CD1c-positive myeloid dendritic cell (primary cell): ENCODE results near the gene ZNF200.
"Not testable (repeated sequence)": the region's sequence is repeated elsewhere in the genome, so short reads cannot be mapped to it uniquely, and the experiment has no call there.

ENCODE experiments used
- DNase-seq: peaks from one replicate; pipeline ENCODE4 v3.0.0-alpha.2; 2016; ENCODE audit errors: extremely low spot score

ZNF200 gene, protein sequence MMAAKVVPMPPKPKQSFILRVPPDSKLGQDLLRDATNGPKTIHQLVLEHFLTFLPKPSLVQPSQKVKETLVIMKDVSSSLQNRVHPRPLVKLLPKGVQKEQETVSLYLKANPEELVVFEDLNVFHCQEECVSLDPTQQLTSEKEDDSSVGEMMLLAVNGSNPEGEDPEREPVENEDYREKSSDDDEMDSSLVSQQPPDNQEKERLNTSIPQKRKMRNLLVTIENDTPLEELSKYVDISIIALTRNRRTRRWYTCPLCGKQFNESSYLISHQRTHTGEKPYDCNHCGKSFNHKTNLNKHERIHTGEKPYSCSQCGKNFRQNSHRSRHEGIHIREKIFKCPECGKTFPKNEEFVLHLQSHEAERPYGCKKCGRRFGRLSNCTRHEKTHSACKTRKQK

DNA sequence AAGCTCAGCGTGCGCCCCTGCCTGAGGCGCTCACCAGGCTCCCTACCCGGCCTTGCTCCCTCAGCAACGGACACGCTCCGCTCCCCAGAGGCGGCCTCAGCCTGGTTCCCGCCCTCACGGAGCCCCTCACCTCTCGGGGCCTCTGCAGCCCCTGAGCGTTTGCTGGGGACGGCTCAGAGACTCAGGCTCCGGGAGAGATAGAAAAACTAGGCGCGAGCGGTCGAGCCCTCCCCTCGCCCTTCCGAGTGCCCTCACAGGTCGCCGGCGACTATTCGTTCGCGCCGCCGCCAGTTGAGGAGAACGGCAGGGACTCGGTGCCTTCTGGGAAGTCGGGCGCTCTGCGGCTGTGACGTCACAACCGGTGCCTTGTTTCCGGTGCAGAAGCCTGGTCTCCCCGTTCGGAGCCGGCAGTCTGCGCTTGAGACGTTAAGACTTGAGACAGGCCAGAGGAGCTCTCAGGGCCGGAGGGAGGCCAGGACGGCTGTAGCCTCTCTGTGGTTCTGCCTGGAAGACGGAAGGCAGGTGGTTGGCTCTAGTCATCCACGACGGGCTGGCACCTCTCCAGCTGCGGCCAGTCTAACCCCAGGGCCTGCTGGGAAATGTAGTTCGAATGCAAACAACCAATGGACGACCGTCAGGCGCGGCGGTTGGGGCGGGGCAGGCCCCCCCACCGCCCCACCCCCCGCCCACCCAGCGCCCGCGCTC lies at the start of gene ZNF200:
TSS of gene ZNF200 (minus strand) at position 302 of the 705 bp plus-strand sequence. CDS start 1,403 bp downstream, outside the sequence.
- DNase-seq, result peak; percentile 96

DNA sequence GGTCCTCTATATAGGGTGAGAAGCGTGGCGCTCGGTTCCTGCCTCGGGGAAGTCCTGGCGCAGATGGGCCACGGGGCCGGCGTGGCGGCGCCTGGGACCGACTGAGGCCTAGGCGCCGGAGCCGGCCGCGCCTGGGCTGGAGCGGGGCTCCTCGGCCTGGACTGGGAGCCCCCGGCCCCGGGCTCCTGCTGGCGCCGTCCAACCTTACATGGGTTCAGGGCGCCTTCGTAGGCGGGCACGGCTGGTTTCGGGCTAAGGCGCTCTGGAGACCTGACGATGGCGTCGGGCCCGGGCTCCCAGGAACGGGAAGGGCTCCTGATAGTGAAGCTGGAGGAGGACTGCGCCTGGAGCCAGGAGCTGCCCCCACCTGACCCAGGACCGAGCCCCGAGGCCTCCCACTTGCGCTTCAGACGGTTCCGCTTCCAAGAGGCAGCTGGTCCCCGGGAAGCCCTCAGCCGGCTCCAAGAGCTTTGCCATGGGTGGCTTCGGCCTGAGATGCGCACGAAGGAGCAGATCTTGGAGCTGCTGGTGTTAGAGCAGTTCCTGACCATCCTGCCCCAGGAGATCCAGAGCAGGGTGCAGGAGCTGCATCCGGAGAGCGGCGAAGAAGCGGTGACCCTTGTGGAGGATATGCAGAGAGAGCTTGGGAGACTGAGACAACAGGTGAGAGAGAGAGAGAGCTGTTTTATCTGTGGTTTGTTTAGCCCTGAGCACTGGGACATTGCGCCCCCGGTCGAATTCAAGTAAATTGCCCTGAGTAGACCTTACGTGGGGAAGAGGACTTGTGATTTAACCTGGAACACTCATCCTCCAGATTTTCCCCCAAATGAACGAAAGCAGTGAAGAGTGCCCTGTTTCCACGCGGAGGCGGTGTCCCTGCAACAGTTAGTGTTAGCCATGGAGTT lies 48.8 kb upstream of the ZNF200 start:
- peak; percentile 51 for DNase-seq

DNA sequence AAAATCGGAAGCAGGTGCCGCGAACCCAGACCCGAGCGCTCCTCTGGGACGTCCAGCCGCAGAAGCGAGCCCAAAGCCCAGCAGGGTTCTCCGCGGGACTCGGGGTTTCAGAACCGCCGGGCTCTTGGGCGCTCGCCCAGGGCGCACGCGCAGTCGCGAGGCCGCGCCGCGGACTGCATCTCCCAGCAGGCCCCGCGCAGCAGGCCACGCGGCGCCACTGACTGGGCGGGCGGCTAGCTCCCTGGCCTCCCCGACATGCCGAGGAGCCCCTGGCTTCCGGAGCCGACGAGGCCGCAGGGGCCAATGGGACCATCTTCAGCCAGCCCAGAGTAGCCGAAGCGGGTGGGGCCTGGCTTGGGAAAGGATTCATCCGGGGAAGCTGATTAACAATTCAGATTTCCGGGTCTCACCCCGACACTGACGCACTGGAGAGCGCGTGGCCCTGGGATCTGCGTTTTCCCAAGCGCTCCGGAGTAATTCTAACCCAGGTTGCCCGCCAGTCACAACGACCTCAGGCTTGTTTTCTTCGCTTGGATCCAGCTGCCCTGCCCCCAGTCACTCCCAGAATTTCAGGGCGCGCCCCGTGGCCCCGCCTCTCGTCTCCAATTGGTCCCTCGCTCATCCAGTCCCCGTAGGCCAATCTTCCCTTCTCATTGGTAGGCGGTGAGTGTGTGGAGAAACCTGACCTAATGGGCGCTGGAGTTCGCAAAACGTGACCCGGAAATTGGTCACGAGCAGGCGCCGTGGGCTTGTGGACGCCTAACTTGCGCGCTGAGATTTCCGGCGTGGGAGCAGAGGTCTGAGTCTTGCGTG lies 48.0 kb upstream of the ZNF200 start, which contains the start of gene ZNF263:
TSS of gene ZNF263 (plus strand) at position 762 of the 813 bp plus-strand sequence. CDS start 328 bp downstream, outside the sequence.
- peak; percentile 98 for DNase-seq

DNA sequence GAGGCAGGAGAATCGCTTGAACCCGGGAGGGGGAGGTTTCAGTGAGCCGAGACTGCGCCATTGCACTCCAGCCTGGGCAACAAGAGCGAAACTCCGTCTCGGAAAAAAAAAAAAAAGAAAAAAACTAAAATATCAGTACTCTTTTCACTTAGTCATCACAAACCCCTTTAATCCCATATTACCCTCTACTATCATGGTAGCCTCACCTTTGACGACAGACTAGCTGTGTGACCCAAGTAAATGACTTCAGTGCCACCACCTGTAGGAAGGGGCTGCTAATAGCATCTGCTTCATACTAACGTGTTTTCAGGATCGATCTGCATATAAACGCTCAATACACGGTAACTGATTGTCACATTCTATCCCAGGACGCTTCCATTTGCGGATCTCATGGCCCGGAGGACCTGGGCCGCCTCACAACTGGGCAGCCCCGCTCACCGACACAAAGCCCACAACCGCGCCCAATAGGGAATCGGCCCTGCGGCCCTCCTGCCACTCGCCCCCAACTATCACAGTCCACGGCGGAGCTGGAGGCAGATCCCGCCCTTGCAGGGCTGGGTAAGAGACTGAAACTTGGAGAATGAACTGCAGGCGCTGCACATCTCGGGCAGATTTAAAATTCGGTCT lies 47.3 kb upstream of the ZNF200 start:
- no peak for DNase-seq

DNA sequence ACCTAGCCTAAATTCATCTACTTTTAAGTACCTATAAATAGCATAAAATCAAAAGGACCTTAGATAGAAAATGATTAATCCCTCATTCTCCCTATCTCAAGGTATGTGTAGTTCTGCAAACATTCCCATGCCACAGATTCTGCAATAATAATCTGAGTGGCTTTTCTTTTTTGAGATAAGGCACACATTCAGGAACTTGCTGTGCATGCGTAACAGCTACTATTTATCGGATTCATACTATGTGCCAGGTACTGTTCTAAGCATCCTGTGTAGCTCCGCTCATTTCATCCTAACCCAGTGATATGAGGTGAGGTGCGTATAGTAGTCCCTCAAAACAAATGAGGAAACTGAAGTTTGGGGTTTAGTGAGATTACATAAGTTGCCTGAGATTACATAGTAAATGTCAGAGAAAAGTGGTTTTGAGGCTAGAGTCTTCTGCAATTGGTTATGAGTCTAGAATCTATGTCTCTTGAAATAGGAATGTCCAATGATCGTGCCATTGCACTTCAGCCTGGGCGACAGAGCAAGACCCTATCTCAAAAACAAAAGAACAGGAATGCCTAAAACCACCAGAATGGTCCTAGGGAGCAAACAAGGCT lies 46.4 kb upstream of the ZNF200 start:
- DNase-seq, result no peak

DNA sequence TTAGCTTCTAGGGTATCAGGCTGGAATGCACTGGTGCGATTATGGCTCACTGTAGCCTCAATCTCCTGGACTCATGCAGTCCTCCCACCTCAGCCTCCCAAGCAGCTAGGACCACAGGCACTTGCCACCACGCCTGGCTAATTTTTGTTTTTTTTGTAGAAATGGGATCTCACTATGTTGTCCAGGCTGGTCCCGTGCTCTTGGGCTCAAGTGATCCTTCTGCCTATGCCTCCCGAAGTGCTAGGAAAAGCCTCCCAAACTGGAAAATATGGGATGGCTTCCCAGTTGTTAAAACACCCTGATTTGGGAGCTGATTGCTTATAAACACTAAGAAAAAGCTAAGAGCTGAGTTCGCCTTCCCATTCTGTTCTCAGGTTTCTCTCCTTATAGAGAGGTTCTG lies 41.7 kb upstream of the ZNF200 start:
- DNase-seq, result no peak

DNA sequence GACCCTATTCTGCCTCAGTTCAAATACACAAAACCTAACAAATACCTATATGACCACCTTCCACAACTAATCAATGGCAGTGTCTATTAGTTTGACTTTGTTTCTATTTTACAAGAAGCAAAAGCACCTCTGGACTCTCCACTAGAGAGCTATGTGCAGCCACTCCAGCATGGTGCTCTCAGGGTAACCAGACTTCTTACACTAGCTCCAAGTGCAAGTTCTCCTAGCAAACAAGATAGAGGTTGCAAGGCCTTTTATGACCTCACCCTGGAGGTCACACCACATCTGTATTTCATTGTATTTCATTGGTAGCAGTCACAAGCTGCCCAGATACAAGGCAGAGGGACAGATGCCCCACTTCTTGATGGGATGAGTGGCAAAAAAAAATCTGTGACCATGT lies 40.0 kb upstream of the ZNF200 start:
- DNase-seq, result no peak

DNA sequence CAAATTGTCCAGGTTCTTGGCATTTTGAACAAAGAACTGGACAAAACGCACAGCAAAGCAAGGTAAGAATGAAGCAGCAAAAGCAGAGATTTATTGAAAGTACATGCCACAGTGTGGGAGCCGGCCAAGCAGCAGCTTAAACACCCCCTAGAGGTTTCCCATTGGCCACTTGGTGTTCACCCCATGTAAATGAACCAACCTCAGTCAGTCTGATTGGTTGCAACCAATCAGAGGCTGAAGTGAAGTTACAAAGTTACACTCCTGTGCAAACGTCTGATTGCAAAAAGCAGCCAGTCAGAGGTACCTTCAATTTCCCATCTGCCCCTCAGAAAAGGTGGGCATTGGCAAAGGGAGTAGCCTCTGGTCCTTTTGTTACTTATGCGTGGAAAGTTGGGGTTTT lies 39.5 kb upstream of the ZNF200 start:
- no peak for DNase-seq

DNA sequence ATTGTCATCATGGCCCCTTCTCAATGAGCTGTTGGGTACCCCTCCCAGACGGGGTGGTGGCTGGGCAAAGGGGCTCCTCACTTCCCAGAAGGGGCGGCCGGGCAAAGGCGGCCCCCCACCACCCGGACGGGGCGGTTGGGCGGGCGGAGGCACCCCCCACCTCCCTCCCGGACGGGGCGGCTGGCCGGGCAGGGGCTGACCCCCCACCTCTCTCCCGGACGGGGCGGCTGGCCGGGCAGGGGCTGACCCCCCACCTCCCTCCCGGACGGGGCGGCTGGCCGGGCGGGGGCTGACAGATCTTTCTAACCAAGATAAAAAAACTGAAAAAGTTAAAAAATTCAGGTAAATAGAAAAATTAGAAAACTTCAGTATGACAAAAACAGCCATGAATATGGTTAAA lies 36.3 kb upstream of the ZNF200 start:
- not testable (repeated sequence) for DNase-seq

DNA sequence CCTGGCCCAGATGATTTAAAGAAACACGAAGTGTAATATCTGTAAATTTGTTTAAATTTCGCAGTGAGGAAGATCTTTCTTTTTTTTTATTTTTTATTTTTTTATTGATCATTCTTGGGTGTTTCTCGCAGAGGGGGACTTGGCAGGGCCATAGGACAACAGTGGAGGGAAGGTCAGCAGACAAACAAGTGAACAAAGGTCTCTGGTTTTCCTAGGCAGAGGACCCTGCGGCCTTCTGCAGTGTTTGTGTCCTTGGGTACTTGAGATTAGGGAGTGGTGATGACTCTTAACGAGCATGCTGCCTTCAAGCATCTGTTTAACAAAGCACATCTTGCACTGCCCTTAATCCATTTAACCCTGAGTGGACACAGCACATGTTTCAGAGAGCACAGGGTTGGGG lies 35.8 kb upstream of the ZNF200 start:
- DNase-seq, result not testable (repeated sequence)

DNA sequence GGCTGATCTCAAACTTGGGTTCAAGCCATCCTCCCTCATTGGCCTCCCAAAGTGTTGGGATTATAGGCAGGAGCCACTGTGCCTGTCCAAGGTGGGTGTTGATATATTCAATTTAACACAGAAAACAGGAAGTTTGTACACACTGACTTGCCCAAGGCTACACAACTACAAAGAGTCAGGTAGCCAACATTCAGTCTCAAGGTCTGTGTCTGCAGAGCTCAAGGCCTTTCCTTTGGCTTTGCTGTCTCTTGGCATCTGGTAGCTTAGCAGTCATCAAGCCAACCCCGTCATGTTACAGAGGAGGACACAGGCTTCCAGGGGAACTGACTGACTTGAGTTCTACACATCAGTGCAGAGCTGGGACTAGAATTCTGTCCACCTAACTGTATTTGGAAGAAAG lies 33.3 kb upstream of the ZNF200 start:
- no peak for DNase-seq

DNA sequence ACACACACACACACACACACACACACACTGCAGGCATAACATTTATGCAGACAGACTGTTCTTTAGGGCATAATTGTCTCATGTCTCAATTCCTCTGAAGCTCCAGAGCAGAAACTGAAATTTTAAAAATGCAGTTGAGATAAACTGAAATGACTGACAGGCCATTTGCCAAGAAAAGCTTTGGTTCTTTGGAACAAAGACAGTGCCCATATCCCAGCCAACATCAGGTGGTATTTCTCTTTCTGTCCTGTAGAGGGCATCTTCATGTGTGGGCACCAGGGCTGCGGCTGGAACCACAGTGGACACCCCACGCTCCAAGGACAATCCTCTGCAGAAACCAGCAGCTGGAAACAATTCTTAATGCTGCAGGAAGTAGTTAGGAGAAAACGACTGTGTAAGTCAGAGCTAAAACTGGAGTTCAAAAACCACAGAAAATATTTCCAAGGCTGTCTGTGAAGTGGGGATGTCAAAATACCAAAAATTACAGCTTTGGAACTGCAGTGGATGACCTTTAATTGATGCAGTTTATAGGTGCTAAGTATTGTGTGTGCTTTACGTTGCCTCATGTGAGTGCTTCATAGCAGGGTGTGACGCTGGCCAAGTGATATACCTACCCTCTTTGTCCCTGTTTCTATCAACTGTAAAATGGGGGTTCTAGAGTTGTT lies 32.0 kb upstream of the ZNF200 start:
- DNase-seq, result peak; percentile 30

DNA sequence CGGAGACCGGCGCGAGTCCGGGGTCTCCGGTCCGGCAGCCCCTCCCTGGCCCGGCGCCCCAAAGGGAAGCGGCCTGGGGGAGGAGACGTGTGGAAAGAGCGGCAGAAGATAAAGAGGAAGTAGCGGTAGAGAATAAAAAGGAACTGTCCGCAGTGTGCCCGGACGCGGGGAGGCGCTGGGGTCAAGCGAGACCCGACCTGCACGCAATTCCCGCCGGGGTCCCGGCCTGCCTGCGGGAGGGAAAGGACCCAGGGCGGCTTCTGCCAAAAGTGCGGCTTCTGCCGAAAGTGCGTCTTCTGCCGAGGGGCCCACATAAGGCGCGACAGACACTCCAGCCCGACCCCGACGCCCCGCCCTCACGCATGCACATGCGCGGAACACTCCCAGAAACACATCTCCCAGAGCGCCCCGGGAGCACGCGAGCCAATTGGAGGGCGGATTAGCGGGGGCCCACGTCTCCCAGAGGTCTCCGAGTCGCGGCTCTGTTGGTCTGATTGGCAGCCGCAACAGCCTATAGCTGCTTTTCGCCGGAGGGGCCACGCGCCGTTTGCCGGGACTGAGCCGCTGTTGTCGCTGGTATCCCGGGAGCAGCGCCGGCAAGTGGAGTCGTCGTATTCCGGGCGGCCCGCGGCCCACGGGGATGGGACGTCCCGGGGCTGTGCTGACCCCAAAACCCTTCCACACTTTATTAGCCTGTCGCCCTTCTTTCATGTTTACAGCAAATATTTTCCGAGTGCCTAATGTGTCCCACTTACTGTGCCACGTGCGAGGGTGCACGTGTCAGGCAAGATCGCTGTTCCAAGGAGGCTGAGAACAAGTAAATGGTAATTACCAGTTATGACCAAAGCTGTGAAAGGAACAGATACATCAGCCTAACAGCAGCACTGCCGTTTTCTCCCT lies 29.4 kb upstream of the ZNF200 start:
- peak; percentile 98 for DNase-seq

DNA sequence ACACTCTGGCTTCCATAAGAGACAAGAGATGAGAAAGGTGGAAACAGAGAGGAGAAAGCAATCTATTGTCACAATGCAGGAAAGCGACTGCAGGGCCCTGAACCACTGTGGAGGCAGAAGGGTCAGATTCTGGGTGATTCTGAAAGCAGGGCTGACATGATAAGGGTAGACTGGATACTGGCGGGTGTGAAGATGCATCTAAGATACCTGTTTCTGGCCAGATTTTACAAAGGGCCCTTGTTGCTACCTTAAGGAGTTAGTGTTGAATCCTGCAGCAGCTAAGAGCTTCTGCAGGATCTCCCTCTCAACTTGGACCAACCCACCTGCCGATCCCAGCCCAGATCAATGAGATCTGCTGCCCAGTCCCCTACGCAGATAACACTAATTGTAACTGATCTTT lies 27.6 kb upstream of the ZNF200 start:
- DNase-seq, result no peak

DNA sequence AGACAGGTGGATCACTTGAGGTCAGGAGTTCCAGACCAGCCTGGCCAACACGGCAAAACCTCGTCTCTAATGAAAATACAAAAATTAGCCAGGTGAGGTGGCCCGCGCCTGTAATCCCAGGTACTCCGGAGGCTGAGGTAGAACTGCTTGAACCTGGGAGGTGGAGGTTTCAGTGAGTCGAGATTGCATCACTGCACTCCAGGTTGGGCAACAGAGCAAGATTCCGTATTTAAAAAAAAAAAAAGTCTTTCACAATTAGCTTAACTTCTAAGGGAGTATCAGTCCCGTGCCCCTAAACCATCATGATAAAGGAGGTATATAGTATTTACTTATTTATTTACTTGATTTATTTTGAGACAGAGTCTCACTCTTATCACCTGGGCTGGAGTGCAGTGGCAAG lies 24.9 kb upstream of the ZNF200 start:
- peak; percentile 50 for DNase-seq

DNA sequence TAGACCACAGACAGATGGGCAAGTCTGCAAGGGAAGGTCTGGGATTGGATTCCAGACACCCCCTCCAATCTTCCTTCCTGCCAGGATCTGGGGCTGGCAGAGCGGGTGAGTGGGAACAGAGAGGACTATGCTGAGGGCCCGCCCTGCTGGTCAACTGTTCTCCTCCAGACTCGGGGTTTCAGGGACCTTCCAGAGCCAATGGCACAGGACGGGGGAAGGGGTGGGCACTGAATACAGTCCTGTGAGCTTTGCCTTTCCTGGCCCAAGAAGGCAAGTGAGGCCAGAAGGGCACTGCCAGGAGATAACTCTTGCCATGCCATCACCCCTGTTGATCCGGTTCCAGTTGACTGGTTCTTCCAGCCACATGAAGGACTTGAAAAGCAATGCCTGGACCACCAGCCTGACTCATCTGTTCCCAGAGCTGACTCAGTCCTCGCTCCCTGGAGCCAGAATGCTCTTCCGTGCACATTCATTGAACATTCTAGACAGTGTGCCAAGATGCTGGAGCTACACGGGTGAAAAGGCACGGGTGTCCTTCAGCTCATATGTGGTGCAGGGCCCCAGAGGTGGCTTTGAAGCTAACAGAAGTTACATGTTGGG lies 22.0 kb upstream of the ZNF200 start:
- DNase-seq, result no peak

DNA sequence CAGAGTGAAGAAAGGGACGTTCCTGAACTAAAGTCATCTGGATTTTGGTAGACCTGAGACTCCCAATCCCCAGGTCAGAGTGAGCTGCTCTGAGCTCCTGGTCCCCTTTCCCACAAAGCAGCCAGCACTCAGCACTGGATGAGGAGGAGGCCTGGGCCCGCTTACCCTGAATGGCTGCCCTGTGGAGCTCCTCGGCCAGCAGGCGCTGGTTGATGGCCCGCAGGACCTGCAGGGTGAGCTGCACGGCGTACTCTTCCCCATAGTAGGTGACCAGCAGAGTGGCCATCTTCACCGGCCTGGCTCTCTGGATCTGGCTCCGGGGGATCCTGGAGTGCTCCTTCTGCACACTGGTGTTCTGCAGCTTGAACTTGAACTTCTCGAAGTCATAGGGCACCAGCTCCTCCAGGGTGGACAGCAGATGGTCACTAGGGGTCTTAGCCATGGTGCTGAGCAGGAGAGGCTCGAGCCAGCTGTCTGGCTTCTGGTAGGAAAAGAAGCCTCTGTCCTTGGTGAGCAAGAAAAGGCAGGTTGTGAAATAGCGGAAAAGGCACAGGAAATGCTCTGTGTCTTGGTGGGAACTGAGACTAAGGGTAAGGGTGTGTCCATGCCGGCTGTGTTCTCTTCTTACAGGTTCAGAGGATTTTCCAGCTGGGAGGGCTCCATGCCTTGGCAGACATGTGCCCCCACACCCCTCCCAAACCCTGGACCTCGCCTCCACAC lies 21.3 kb upstream of the ZNF200 start, which contains the start of gene MEFV:
TSS of gene MEFV (minus strand) at position 488 of the 720 bp plus-strand sequence. CDS start at position 442, 46 bp downstream.
- peak; percentile 75 for DNase-seq
